ENCODE results near the gene PGGHG.
A peak's percentile ranks its signal among the peaks of the same experiment; 100 is the strongest.
"Not testable (repeated sequence)": the region's sequence is repeated elsewhere in the genome, so short reads cannot be mapped to it uniquely, and the experiment has no call there.

Gene PGGHG

GRCh38 chr11:281486-282161, 7.3 kb upstream of the PGGHG start:
- FAIRE-seq (no peak), DNase-seq (ENCODE audit: insufficient read length) (peak; percentile 17)
- TF ChIP-seq TAF1 (IDR thresholded peaks at IDR 0.05; ENCODE audit: borderline replicate concordance, low read depth, low read length) (no peak), POLR2AphosphoS5 (IDR thresholded peaks at IDR 0.05; ENCODE audit: low read depth, low read length) (no peak), POLR2A (IDR thresholded peaks at IDR 0.05; ENCODE audit: low read depth, low read length) (no peak)

DNA sequence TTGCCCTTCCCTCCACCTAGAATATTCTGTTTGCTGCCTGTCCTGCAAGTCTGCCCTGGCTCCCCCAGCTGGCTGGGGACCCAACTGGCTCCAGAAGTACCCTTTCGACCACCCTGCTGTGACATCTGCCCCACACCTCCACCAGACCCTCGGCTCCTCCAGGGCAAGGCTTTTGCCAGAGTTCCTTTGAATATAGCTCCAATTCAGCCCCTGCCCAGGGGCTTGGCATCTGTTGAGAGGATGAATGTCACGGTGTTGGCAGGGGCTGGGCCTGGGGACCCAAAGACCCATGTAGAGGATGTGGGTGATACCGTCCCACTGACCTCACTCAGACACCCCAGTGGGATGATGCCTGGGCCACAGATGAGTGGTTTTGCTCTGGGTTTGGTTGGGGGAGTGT, 6.8 kb upstream of the PGGHG start:
- FAIRE-seq (no peak), DNase-seq (ENCODE audit: insufficient read length) (peak; percentile 11)
- TF ChIP-seq POLR2AphosphoS5 (IDR thresholded peaks at IDR 0.05; ENCODE audit: low read depth, low read length) (no peak), TAF1 (IDR thresholded peaks at IDR 0.05; ENCODE audit: borderline replicate concordance, low read depth, low read length) (no peak), POLR2A (IDR thresholded peaks at IDR 0.05; ENCODE audit: low read depth, low read length) (no peak)

- no peak for FAIRE-seq
Observed at GRCh38 chr11:282630-283360, 6.1 kb upstream of the PGGHG start.

DNA sequence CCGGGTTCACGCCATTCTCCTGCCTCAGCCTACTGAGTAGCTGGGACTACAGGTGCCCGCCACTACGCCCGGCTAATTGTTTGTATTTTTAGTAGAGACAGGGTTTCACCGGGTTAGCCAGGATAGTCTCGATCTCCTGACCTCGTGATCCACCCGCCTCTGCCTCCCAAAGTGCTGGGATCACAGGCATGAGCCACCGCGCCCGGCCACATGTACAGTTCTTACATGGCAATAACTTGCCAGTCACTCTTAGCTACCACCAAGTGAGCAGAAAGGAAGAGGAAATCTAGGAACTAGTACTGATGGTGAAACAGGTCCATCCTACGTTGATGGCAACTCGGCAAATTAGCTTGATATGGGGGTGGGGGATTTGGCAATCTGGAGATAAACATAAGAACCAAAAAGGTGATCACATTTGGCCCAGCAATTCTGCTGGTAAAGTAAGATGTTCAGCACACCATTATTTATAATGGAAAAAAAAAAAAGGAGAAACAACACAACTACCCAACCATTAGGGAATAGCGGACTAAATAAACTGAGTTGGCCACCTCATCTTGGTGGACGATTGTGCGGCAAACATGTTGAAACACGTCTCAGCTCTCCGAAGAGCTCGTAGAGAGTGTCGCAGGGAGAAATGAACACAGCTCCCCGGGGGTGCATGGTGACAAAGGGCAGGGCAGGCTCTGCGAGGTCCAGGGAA, 5.4 kb upstream of the PGGHG start:
- DNase-seq (ENCODE audit: insufficient read length) (no peak), FAIRE-seq (no peak)
- TF ChIP-seq POLR2AphosphoS5 (IDR thresholded peaks at IDR 0.05; ENCODE audit: low read depth, low read length) (no peak), TAF1 (IDR thresholded peaks at IDR 0.05; ENCODE audit: borderline replicate concordance, low read depth, low read length) (no peak), POLR2A (IDR thresholded peaks at IDR 0.05; ENCODE audit: low read depth, low read length) (no peak)

More at GRCh38 chr11:282630-283360, 6.1 kb upstream of the PGGHG start:
- DNase-seq (ENCODE audit: insufficient read length) = peak; percentile 18
- TF ChIP-seq TAF1 (IDR thresholded peaks at IDR 0.05; ENCODE audit: borderline replicate concordance, low read depth, low read length) (no peak), POLR2A (IDR thresholded peaks at IDR 0.05; ENCODE audit: low read depth, low read length) (no peak), POLR2AphosphoS5 (IDR thresholded peaks at IDR 0.05; ENCODE audit: low read depth, low read length) (no peak)

DNA sequence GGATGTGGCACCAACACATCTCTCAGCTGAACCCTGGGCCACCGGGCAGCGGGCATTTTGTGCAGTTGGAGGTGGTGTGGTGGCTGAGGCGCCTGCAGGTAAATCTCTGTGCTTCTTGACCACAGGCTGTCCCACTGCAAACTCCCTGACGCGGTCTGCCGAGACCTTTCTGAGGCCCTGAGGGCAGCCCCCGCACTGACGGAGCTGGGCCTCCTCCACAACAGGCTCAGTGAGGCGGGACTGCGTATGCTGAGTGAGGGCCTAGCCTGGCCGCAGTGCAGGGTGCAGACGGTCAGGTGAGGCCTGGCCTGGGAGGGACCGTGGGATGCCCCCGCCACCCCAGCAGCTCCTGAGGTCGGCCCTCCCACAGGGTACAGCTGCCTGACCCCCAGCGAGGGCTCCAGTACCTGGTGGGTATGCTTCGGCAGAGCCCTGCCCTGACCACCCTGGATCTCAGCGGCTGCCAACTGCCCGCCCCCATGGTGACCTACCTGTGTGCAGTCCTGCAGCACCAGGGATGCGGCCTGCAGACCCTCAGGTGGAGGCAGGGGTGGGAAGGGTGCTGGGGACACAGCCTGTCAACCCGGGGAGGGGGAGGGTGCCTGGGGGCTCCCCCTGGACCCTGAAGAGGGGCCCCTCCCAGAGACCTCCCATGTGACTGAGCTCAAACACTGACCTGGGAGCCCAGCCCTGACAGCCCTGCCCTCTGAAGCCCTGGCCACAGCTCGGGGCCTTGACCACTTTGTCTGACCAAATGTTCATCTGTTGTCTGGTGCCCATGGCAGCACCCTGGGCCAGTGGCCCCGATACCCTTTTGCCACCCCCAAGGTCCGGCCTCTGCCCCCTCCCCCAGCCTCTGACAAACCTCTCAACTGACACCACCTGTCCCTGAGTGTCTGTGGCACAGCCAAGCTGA, 4.6 kb upstream of the PGGHG start:
- TF ChIP-seq POLR2AphosphoS5 (IDR thresholded peaks at IDR 0.05; ENCODE audit: low read depth, low read length) (no peak), POLR2A (IDR thresholded peaks at IDR 0.05; ENCODE audit: low read depth, low read length) (no peak), TAF1 (IDR thresholded peaks at IDR 0.05; ENCODE audit: borderline replicate concordance, low read depth, low read length) (no peak)
- DNase-seq (ENCODE audit: insufficient read length) (peak; percentile 12), FAIRE-seq (no peak)

DNA sequence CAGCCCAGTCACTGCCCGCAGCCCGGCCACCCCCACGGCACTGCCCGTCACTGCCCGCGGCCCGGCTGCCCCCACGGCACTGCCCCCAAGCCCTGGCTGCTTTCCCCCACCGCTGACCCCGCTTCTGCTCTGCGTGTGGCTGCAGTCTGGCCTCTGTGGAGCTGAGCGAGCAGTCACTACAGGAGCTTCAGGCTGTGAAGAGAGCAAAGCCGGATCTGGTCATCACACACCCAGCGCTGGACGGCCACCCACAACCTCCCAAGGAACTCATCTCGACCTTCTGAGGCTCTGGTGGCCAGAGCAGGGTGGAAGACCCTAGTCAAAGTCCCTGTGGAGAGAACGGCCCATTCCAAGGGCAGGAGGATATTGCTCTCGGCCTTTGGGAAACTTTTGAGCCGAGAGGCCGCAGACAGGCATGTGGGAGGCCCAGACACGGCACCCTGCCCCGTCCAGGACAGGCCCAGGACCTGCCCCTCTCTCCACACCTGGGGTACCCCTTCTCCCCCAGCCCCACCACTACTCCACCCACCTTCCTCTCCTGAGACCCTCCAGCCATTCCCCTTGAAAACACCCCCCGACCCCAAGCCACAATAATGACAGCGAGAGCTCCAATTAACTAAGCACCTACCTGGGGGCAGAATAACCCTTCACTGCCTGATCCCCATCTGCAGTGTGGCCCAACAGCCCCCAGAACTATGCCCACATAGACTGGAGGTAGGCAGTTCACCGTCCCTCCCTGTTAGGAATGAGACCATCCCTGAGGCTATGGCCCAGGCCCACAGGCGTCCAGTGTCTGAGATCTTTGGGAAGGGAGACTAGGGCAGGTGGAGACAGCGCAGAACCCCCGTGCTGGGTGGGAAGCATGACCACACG, 3.7 kb upstream of the PGGHG start:
- FAIRE-seq (peak; percentile 36), DNase-seq (ENCODE audit: insufficient read length) (peak; percentile 12)
- no peak for TF ChIP-seq TAF1 (IDR thresholded peaks at IDR 0.05; ENCODE audit: borderline replicate concordance, low read depth, low read length)
- no peak for TF ChIP-seq POLR2AphosphoS5 (IDR thresholded peaks at IDR 0.05; ENCODE audit: low read depth, low read length)
- no peak for TF ChIP-seq POLR2A (IDR thresholded peaks at IDR 0.05; ENCODE audit: low read depth, low read length)

- DNase-seq (ENCODE audit: insufficient read length) (no peak), FAIRE-seq (no peak)
- TF ChIP-seq TAF1 (IDR thresholded peaks at IDR 0.05; ENCODE audit: borderline replicate concordance, low read depth, low read length) (no peak), POLR2AphosphoS5 (IDR thresholded peaks at IDR 0.05; ENCODE audit: low read depth, low read length) (no peak), POLR2A (IDR thresholded peaks at IDR 0.05; ENCODE audit: low read depth, low read length) (no peak)
Observed at GRCh38 chr11:285894-286220, 3.1 kb upstream of the PGGHG start.

- DNase-seq (ENCODE audit: insufficient read length) = peak; percentile 18
- FAIRE-seq = not testable (repeated sequence)
Observed at GRCh38 chr11:286977-287820, 1.7 kb upstream of the PGGHG start.

DNA sequence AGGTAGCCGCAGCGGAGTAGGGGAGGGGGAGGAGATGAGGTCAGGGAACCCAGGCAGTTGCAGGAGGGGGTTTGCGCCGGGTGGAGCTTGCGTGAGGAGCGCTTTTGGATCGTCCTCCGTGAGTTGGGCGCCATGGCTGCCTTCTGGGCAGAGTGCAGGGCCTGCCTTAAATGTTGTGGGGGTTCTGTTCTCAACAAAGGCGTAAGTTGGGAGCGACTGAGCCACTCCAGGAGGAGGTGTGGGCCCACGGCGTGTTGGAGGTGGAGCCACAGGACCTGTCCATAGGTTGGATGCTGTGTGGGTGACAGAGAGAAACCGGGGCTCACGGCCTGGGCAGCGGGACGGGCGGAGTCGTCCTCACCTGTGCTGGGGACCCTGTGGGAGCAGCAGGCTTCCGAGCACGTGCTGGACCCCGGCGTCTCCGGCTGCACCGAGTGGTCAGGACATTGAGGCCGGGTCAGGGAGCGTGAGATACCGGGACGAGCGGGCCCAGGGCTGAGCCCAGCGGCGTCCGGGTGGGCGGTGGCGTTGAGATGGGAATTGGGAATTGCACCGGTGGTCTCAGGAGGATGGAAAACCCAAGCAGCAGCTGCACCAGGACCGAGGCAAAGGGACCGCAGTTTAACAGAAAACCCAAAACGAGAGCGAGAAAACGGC, 977 bp upstream of the PGGHG start:
- FAIRE-seq = no peak
- DNase-seq (ENCODE audit: insufficient read length) = peak; percentile 17
- TF ChIP-seq TAF1 (IDR thresholded peaks at IDR 0.05; ENCODE audit: borderline replicate concordance, low read depth, low read length) (no peak), POLR2AphosphoS5 (IDR thresholded peaks at IDR 0.05; ENCODE audit: low read depth, low read length) (no peak), POLR2A (IDR thresholded peaks at IDR 0.05; ENCODE audit: low read depth, low read length) (no peak)
